SK-N-SH (cell line): Measurements from ENCODE around the gene SMG7. TPM values are rescaled to one million over a fixed set of nuclear protein-coding genes. Genes with fewer than 3 reads are reported as not detected.

Experiments
- CTCF ChIA-PET: fragments of 300-600, 350-600 bp; formaldehyde crosslinking; extraction: SDS; loops from one replicate; lab custom pipeline; 2021; lab: Yijun Ruan, JAX
- POLR2A ChIA-PET: fragments of 350-600 bp; sonication (Branson Sonifier 250); formaldehyde crosslinking; extraction: SDS; loops from one replicate; lab custom pipeline; 2020; ENCODE audit warnings: antibody characterized with exemption, inconsistent platforms; lab: Yijun Ruan, JAX
- DNase-seq: peaks from one replicate; pipeline ENCODE4 v3.0.0; 2012
- H2AFZ ChIP-seq: fragments of 200-600 bp; sonication (generic); 2 replicates; pipeline ENCODE4 v1.8.1; 2016; ENCODE audit warnings: antibody characterized with exemption, mild to moderate bottlenecking, low read depth
- H3F3A ChIP-seq: fragments of 200-600 bp; sonication (generic); replicated peaks from 2 replicates; pipeline ENCODE3; 2016; ENCODE audit warnings: antibody characterized with exemption, mild to moderate bottlenecking; ENCODE audit not compliant: insufficient read depth
- H3K27ac ChIP-seq, 2 experiments: fragments of 200-500 bp in 1 of 2; fragments of 200-600 bp in 1 of 2; sonication (Bioruptor generic) in 1 of 2; sonication (generic), shearing (Covaris generic) in 1 of 2; 2 replicates each; pipeline versions ENCODE4 v1.5.1 to v1.6.1; 2014 to 2016; ENCODE audit warnings: low read depth in 2 of 2, inconsistent platforms in 1 of 2, low read length in 1 of 2, mild to moderate bottlenecking in 1 of 2, mixed read lengths in 1 of 2
- H3K27me3 ChIP-seq: fragments of 200-600 bp; sonication (generic), shearing (Covaris generic); 2 replicates; pipeline ENCODE4 v1.6.1; 2016; ENCODE audit warnings: mixed run types; ENCODE audit not compliant: insufficient read depth
- H3K36me3 ChIP-seq, 2 experiments: fragments of 200-500 bp in 1 of 2; fragments of 200-600 bp in 1 of 2; sonication (Bioruptor generic) in 1 of 2; sonication (generic) in 1 of 2; replicated peaks in 1 of 2; 2 replicates each; pipeline versions ENCODE3 to v1.5.1; 2014 to 2016; ENCODE audit warnings: low read length in 1 of 2, mild to moderate bottlenecking in 1 of 2; ENCODE audit not compliant: insufficient read depth in 2 of 2, control insufficient read depth in 1 of 2
- H3K4me1 ChIP-seq, 2 experiments: fragments of 200-500 bp in 1 of 2; fragments of 200-600 bp in 1 of 2; sonication (Bioruptor generic) in 1 of 2; sonication (generic), shearing (Covaris generic) in 1 of 2; 2 replicates each; pipeline versions ENCODE4 v1.5.1 to v1.6.1; 2014 to 2016; ENCODE audit warnings: low read depth in 1 of 2, low read length in 1 of 2, mixed run types in 1 of 2; ENCODE audit not compliant: insufficient read depth in 2 of 2, control insufficient read depth in 1 of 2
- H3K4me2 ChIP-seq: fragments of 200-600 bp; sonication (generic), shearing (Covaris generic); 2 replicates; pipeline ENCODE4 v1.6.1; 2017; ENCODE audit warnings: mixed run types
- H3K4me3 ChIP-seq, 2 experiments: fragments of 200-500 bp in 1 of 2; fragments of 200-600 bp in 1 of 2; sonication (Bioruptor generic) in 1 of 2; sonication (generic), shearing (Covaris generic) in 1 of 2; 2 replicates each; pipeline versions ENCODE4 v1.5.1 to v1.8.1; 2014 to 2016; ENCODE audit warnings: low read depth in 2 of 2, inconsistent platforms in 1 of 2, low read length in 1 of 2, mild to moderate bottlenecking in 1 of 2, mixed read lengths in 1 of 2, moderate library complexity in 1 of 2
- H3K79me2 ChIP-seq: fragments of 200-600 bp; sonication (generic); 2 replicates; pipeline ENCODE4 v1.8.1; 2017; ENCODE audit warnings: mild to moderate bottlenecking; ENCODE audit not compliant: insufficient read depth
- H3K9ac ChIP-seq: fragments of 200-600 bp; sonication (generic); 2 replicates; pipeline ENCODE4 v1.6.1; 2017; ENCODE audit warnings: mixed run types
- H3K9me2 ChIP-seq: fragments of 200-600 bp; sonication (generic); 2 replicates; pipeline ENCODE4 v1.6.1; 2017; ENCODE audit warnings: mixed run types
- H3K9me3 ChIP-seq: fragments of 200-600 bp; sonication (generic); 2 replicates; pipeline ENCODE4 v1.6.1; 2017; ENCODE audit warnings: mixed run types, mild to moderate bottlenecking, moderate library complexity
- H4K20me1 ChIP-seq: fragments of 200-600 bp; sonication (generic); 2 replicates; pipeline ENCODE4 v1.6.1; 2017; ENCODE audit warnings: mild to moderate bottlenecking, mixed run types; ENCODE audit not compliant: insufficient read depth
- CHD2 ChIP-seq: fragments of 150-350 bp; IDR thresholded peaks from 2 replicates; pipeline ENCODE4 v1.6.1; 2018; ENCODE audit warnings: low read length; ENCODE audit not compliant: partially characterized antibody
- CTCF ChIP-seq: fragments of 200-600 bp; sonication (generic); IDR thresholded peaks from 2 replicates; pipeline ENCODE4 v1.6.1; 2017; ENCODE audit warnings: antibody characterized with exemption, mild to moderate bottlenecking, moderate library complexity
- EP300 ChIP-seq, 2 experiments: IDR thresholded peaks; 2 replicates each; pipeline versions ENCODE4 v1.4.0 to v1.6.1; 2012; ENCODE audit warnings: borderline replicate concordance in 1 of 2, low read depth in 1 of 2, low read length in 1 of 2
- JUND ChIP-seq: IDR thresholded peaks from 2 replicates; pipeline ENCODE4 v1.4.0; 2012
- MAX ChIP-seq: IDR thresholded peaks from 2 replicates; pipeline ENCODE4 v1.4.0; 2012; ENCODE audit warnings: low read depth
- MXI1 ChIP-seq: IDR thresholded peaks from 2 replicates; pipeline ENCODE4 v1.6.1; 2012; ENCODE audit warnings: mild to moderate bottlenecking, low read depth, low read length, improper control_type of control experiment
- SMC3 ChIP-seq: IDR thresholded peaks from 2 replicates; pipeline ENCODE4 v1.6.1; 2012; ENCODE audit warnings: low read depth, low read length, improper control_type of control experiment
- TCF12 ChIP-seq: IDR thresholded peaks from 2 replicates; pipeline ENCODE4 v1.4.0; 2012
- USF1 ChIP-seq: IDR thresholded peaks from 2 replicates; pipeline ENCODE4 v1.4.0; 2012; ENCODE audit warnings: low read depth, borderline replicate concordance
- YY1 ChIP-seq: IDR thresholded peaks from 2 replicates; pipeline ENCODE4 v1.4.0; 2012; ENCODE audit warnings: low read depth, mild to moderate bottlenecking
- WGBS: methylation state at CpG from one replicate; pipeline ENCODE4 v1.1.6; 2017; ENCODE audit warnings: low lambda C conversion rate; 5-methylcytosine and 5-hydroxymethylcytosine counted together
- polyA plus RNA-seq, 3 experiments: library from polyadenylated mRNA; depleted of rRNA; stranded (reverse); fragments of >200 nt; gene quantifications; 2 replicates each; pipeline ENCODE4 v1.2.3, GENCODE V29; 2012
- TF ChIP-seq, protein P1 (sequence below): fragments of 150-350 bp; IDR thresholded peaks from 2 replicates; pipeline ENCODE4 v1.6.1; 2016; ENCODE audit warnings: mild to moderate bottlenecking, low read depth, low read length

SMG7 gene
- polyA plus RNA-seq, 1 of the 3 experiments (the other 2 are of a cell fraction): 19.8 TPM

DNA sequence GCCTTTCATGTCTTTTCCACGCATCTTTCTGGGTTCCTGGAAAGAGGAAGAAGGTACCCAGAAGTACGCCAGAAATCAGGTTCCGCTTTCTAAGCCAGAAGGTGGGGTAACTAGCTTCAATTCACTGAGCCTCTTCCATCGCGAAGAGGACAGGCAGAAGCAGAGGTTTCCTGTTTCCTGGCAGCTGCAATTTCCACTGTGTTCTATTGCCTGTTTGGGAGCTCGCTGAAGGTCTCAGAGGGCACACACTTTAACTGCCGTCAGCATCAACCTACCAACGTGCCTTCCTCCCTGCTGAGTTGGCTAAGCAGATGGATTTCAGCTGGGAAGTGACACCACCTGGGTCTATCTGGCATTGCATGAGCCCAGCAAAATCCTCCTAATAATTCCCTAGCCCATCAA is 108.0 kb downstream of the SMG7 start:
- no peaks in the 10 kb centered on the region for H4K20me1 ChIP-seq
- no peak for DNase-seq
- H3K36me3 ChIP-seq: no peaks in the 10 kb centered on the region
- H3K9me2 ChIP-seq: no peaks in the 10 kb centered on the region
- CTCF ChIA-PET: interaction anchor here (0.8 to 1.6 kb wide), 4 partner anchors 10 to 353 kb away, joined by 3 to 6 read pairs (median 4); no protein-coding TSS in a partner anchor
- no peak overlapping the region for H3K4me3 ChIP-seq
- H3F3A ChIP-seq: no peaks in the 10 kb centered on the region
- WGBS: 90% methylated on average over 6 of the region's 8 CpGs
- H3K27ac ChIP-seq: no peak overlapping the region
- POLR2A ChIA-PET: no interaction called here
- no peaks in the 10 kb centered on the region for H3K9me3 ChIP-seq
- H3K9ac ChIP-seq: no peak overlapping the region
- no peak overlapping the region for H3K4me2 ChIP-seq
- no peak for TF ChIP-seq TCF12
- peak; percentile 22; the same call in 1 of the 2 replicates for TF ChIP-seq CTCF
- no peaks in the 10 kb centered on the region for H3K79me2 ChIP-seq
- no peak overlapping the region for H2AFZ ChIP-seq
- no peaks in the 10 kb centered on the region for H3K27me3 ChIP-seq
- H3K4me1 ChIP-seq: no peaks in the 10 kb centered on the region

- H3K36me3 ChIP-seq: no peaks in the 10 kb centered on the region
- no peak overlapping the region for H3K27ac ChIP-seq
- H3F3A ChIP-seq: no peaks in the 10 kb centered on the region
- no peak overlapping the region for H3K4me3 ChIP-seq
- WGBS: 93% methylated on average over 12 of the region's 12 CpGs
- H3K9me2 ChIP-seq: no peaks in the 10 kb centered on the region
- H4K20me1 ChIP-seq: no peaks in the 10 kb centered on the region
- H3K4me1 ChIP-seq: no peaks in the 10 kb centered on the region
- DNase-seq: no peak
- H2AFZ ChIP-seq: no peak overlapping the region
- no peaks in the 10 kb centered on the region for H3K27me3 ChIP-seq
- H3K9me3 ChIP-seq: no peaks in the 10 kb centered on the region
- ChIA-PET CTCF (interaction anchor here (0.6 kb wide), 1 partner anchor 164 kb away, joined by 3 read pairs; the partner anchor contains the start of gene NMNAT2), POLR2A (no interaction called here)
- H3K9ac ChIP-seq: no peak overlapping the region
- no peaks in the 10 kb centered on the region for H3K79me2 ChIP-seq
- TF ChIP-seq CHD2 (no peak), USF1 (no peak)
- TF ChIP-seq, all 33 proteins: peak for 0
- no peak overlapping the region for H3K4me2 ChIP-seq
These were observed 109.9 kb downstream of the SMG7 start for GRCh38 chr1:183582021-183582713.

DNA sequence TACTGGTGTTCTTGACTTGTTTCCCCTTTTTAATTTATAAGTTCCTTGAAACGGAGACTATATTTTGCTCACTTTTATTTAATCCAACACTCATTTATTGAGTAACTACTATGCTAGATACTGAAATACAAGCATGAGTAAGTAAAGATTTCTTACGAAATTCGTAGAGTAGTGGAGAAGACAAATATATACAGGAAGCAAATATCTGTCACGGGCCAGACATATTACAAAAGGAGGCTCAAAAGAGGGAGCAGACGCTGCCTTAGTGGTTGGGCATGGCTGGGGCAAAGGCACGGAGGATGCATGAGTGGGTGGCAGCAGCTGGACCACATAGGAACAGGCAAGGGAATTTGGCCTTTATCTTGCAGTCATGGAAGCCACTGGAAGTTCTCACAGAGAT is 111.2 kb downstream of the SMG7 start:
- H3K9ac ChIP-seq: no peak overlapping the region
- no peaks in the 10 kb centered on the region for H4K20me1 ChIP-seq
- DNase-seq: no peak
- no peaks in the 10 kb centered on the region for H3K4me1 ChIP-seq
- ChIA-PET CTCF (no interaction called here), POLR2A (no interaction called here)
- H3K27me3 ChIP-seq: no peaks in the 10 kb centered on the region
- no peak overlapping the region for H3K27ac ChIP-seq
- H3K36me3 ChIP-seq: no peaks in the 10 kb centered on the region
- no peaks in the 10 kb centered on the region for H3F3A ChIP-seq
- H2AFZ ChIP-seq: no peak overlapping the region
- no peaks in the 10 kb centered on the region for H3K79me2 ChIP-seq
- 82% methylated on average over 6 of the region's 6 CpGs for WGBS
- H3K9me3 ChIP-seq: no peaks in the 10 kb centered on the region
- no peaks in the 10 kb centered on the region for H3K9me2 ChIP-seq
- H3K4me2 ChIP-seq: no peak overlapping the region
- H3K4me3 ChIP-seq: no peak overlapping the region
- TF ChIP-seq EP300 (IDR thresholded peaks at IDR 0.05; ENCODE audit: borderline replicate concordance in 1 of 2, low read depth in 1 of 2, low read length in 1 of 2) (no peak), SMC3 (no peak), JUND (no peak), MXI1 (no peak), CTCF (no peak), USF1 (no peak), YY1 (no peak), MAX (no peak)
- TF ChIP-seq, protein P1, sequence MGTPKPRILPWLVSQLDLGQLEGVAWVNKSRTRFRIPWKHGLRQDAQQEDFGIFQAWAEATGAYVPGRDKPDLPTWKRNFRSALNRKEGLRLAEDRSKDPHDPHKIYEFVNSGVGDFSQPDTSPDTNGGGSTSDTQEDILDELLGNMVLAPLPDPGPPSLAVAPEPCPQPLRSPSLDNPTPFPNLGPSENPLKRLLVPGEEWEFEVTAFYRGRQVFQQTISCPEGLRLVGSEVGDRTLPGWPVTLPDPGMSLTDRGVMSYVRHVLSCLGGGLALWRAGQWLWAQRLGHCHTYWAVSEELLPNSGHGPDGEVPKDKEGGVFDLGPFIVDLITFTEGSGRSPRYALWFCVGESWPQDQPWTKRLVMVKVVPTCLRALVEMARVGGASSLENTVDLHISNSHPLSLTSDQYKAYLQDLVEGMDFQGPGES: no peak
- TF ChIP-seq, all 33 proteins: peak for 0
